NOMO-1 treated with dmso at 0.1 percent for 144 hours (cell line): ENCODE measurements around the gene EVI5L.
"Not testable (repeated sequence)": the region's sequence is repeated elsewhere in the genome, so short reads cannot be mapped to it uniquely, and the experiment has no call there.

Experiments
- DNase-seq: peaks from one replicate; lab custom pipeline; 2025; ENCODE audit not compliant: unreplicated experiment; lab: John Stamatoyannopoulos, UW

The EVI5L gene

DNA sequence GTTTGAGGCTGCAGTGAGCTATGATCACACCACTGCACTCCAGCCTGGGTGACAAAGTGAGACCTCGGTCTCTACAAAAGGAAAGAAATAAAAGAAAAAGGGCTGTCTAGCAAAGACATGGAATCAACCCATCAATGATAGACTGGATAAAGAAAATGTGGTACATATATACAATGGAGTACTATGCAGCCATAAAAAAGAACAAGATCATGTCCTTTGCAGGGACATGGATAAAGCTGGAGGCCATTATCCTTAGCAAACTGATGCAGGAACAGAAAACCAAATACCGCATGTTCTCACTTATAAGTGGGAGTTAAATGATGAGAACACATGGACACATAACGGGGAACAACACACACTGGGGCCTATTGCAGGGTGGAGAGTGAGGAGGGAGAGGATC lies 14.0 kb upstream of the EVI5L start:
- not testable (repeated sequence) for DNase-seq

DNA sequence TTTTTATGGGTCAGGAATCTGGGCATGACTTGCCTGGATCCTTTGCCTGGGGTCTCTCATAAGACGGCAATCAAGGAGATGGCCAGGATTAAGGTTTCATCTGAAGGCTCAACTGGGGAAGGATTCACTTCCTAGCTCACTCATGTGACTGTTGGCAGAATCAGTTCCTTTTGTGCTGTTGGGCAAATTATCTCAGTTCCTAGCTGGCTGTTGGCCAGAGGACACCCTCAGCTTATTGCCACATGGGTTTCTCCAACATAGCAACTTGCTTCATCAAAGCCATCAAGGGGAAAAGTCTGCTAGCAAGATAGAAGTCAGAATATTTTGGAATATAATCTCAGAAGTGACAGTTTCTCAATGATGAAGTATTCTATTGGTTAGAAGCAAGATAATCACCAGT lies 12.2 kb upstream of the EVI5L start:
- peak; percentile 16 for DNase-seq

- no peak for DNase-seq
Measured at GRCh38 chr19:7818806-7819205, 11.2 kb upstream of the EVI5L start.

DNA sequence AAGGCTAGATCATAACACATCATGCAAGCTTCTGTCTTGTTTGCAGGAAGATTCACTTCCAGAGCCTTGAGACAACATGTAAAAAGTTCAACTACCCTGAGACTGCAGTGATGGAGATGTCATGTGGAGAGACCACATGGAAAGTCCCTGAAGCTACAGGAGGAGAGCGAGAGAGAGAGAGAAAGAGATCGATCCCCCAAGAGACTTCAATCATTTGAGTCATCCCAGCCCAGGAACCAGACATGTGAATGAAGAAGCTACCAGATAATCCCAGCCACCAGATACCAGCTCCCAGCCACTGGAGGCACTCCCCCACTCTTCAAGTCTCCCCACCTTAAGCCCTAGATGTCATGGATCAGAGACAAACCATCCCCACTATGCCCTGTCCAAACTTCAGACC lies 10.7 kb upstream of the EVI5L start:
- DNase-seq = no peak

DNA sequence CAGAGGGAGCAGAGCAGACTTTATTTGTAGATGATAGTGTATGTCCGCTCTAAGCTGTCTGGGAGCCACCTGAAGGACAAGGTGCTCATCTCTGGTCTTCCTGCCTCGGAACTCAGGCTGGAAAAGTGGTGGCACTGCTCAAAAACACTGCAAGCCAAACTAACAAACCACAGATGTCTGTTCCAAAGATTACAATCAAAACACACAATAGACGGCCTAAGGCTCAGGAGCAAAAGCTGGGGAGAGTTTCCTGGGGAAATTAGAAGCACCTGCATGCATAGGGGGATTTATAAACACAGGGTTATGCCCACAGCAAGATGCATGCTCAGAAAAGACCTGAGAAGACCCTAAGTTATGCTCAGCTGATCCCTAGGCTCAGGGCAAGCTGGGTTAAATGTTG lies 9.4 kb upstream of the EVI5L start:
- no peak for DNase-seq

DNA sequence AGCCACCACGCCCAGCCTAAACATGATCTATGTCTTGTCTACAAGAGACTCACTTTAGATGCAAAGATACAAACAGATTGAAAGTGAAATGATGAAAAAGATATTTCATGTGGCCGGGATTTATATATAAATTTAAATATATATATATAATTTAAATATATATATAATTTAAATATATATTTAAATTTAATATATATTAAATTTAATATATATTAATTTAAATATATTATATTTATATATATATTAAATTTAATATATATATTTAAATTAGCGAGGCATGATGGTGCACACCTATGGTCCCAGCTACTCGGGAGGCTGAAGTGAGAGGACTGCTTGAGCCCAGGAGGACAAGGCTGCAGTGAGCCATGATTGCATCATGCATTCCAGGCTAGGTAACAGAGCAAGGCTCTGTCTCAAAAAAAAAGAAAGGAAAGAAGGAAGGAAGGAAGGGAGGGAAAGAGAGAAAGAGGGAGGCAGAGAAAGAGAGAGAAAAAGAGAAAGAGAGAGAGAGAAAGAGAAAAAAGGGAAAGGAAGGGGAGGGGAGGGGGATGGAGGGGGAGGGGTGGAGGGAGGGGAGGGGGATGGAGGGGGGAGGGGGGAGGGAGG lies 7.0 kb upstream of the EVI5L start:
- DNase-seq = no peak

GRCh38 chr19:7823686-7824301 lies 6.2 kb upstream of the EVI5L start:
- DNase-seq = no peak

DNA sequence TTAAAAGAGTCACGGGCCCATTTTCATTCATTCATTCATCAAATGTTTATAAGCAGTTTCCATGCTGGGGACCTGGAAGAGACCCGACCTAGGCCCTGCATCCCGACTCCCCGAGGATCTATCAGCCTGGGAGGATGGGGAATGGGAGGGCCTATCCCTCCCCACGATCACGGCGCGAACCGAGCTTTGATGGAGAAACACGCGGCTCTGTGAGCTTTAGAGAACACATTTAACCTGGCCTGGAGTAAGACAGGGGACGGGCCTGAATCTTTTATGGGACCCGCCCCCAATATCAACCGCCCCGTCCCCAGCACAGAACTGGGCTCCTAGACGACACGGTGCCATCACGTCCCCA lies 875 bp upstream of the EVI5L start:
- DNase-seq = no peak

DNA sequence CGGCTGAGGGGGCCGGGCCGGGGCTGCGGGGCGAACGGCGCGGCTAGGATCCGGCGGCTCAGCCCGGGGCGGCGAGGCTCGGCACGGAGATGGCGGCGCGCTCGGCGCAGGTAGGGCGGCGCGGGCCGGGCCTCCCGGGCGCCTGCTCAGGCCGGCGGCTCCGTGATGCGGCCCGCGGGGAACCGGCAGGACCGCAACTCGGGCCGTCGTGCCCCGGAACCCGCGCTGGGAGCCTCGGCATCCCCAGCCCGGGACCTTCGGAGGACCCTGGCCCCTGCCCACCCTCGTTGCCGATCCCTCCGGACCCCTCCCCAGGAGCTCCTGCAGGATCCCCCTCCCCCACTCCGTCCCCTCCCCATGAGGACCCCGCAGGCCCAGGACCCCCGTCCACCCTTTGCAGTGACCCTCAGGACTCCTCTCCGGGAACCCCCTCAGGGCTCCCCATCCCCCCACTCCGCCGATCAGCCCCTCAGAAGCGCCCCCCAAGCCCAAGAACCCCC lies 304 bp downstream of the EVI5L start:
- no peak for DNase-seq

DNA sequence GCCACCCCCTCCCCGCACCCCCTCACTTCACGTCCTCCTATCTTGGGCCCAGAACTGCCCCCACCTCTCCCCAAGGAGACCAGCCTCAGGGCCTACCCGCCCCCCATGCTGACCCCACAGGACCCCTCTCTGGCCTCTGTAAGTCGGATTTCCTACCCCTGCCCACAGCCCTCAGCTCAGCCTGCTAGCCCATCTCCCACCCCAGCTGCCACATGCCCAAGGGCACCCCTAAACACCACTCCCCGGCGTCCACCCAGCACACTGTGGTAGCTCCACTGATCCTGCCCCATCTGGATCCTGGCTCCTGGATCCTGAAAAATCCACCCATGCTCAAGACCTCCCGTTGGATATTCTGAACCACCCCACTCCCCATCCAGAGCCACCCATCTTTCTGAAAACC lies 805 bp downstream of the EVI5L start:
- DNase-seq = no peak

DNA sequence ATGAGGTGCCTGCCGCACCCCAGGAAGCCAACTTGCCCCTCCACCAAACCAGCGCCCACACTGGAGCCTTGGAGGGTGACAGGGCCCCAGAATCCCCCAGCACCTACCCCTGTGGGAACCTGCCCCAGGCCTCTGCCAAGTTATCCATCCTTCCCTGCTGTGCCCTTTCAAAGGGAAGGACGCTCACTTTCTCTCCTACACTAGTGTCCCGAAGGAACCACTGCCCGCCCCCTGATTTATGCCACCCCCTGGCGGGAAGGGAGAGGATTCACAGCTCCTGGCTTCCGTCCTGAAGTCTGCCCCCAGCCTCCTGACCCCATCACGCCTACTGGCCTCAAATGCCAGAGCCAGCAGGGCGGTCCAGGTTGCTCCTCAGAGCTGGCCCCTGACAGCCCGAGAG lies 1.4 kb downstream of the EVI5L start:
- DNase-seq = no peak

DNA sequence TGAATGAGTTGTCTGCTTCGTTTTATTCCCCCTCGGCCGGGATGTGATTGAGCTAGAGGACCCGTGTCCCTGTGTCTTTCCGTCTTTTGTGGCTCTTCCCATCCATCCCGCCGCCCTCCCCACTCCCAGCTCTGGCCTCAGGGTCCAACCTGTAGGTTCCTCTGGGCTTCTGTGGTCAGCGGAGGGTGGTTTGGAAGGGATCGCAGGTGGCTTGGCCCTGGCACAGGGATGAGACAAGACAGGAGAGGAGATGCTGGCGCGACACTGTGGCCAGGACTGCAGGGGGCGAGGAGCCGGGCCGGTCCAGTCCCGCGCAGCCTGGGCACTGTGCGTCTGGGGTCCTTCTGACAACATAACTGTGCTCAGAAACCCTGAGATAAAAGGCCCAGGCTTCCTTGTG lies 2.0 kb downstream of the EVI5L start:
- DNase-seq = no peak

GRCh38 chr19:7832781-7833180 lies 2.8 kb downstream of the EVI5L start:
- DNase-seq = no peak

DNA sequence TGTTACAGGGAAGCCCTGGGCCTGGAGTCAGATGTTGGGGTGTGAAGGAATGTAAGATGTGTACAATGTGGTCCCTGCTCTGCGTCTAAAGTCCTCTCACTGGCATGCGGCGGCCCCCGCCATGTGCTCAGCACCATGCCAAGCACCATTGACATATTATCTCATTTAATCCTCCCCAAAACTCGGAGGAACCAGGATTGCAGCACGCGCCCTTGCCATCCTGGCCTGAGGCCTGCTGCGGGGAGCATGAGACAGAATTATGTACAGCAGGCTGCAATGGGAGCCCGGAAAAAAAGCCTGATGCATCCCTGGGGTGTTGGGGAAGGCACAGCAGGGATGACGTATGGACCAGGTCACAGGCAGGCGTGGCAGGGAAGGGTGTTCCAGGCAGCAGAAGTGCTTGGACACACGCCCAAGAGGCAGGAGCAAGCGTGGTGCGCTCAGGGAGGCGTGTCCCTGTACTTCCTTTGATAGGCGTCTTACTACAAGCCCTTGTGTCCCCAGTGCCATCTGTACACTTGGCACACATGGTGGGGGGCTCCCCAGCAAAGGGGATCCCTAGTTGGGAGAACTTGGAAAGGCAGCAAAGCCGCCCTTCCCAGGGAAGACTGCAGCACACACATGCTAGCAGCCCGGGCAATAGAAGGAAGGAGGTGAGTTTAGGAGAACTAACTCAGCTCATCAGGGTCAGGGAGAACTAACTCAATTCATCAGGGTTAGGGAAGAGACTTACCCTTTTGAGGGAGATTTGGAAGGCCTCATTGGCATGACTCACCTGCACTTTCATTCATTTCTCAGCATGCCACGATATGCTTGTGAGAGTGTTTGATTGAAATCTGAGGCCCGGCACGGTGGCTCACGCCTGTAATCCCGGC lies 3.4 kb downstream of the EVI5L start:
- no peak for DNase-seq

GRCh38 chr19:7839476-7839875 lies 9.5 kb downstream of the EVI5L start:
- no peak for DNase-seq

GRCh38 chr19:7840629-7841028 lies 10.6 kb downstream of the EVI5L start:
- DNase-seq = no peak

GRCh38 chr19:7841751-7842660 lies 12.0 kb downstream of the EVI5L start:
- DNase-seq = no peak

DNA sequence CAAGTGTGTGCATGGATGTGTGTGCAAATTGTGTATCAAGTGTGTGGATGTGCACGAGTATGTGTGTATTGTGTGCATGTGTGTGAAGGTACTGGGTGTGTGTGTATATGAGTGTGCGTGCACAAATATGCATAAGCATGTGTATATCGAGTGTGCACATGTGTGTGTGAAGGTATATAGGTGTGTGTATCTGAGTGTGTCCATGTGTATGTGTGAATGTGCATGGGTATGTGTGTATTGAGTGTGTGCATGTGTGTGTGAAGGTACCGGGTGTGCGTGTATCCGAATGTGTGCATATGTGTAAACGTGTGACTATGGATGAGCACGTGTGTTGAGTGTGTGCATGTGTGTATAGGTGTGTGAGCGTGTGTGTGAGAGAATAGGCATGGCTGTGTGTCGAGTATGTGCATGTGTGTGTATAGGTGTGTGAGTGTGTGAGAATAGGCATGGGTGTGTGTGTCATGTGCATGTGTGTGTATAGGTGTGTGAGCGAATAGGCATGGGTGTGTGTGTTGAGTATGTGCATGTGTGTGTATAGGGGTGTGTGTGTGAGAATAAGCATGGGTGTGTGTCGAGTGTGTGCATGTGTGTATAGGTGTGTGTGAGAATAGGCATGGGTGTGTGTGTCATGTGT lies 12.8 kb downstream of the EVI5L start:
- no peak for DNase-seq

DNA sequence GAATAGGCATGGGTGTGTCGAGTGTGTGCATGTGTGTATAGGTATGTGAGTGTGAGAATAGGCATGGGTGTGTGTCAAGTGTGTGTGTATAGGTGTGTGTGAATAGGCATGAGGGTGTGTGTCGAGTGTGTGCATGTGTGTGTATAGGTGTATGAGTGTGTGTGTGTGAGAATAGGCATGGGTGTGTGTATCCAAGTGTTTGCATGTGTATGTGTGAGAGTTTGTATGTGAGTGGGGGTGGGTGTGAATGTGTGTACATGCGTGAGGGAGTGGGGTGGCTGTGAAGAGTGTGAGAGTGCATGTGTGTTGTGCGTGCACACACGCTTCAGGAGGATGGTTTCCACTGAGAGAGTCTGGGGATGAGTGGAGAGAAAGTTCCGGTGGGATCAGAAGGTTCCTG lies 13.5 kb downstream of the EVI5L start:
- no peak for DNase-seq

GRCh38 chr19:7844405-7844804 lies 14.4 kb downstream of the EVI5L start:
- DNase-seq = no peak

DNA sequence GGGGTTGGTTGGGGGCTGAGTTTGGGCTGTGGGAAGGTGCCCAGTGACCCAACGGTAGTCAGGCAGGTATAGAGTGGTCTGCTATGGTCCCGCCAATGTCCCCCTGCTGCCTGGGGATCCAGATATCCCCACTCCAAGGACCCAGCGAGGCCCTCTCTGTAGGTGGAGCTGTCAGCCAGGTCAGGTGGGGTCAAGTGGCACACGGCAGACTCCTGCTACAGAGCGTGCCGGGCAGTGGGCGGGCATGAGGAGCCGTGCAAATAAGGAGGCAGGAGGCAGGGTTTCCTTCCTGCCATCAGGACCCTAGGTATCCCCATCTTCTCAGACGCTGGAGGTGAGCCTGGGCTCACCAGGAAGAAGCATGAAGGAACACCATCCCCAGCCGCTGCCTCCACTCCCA lies 14.9 kb downstream of the EVI5L start:
- DNase-seq = no peak
